Superior temporal gyrus (tissue), 1 donor: Measurements from ENCODE around the gene PLN.

ENCODE experiments used
- DNase-seq: peaks from one replicate; pipeline ENCODE4 v3.0.0-alpha.2; 2016; ENCODE audit errors: extremely low spot score

Gene PLN

GRCh38 chr6:118578617-118579016 lies 30.5 kb downstream of the PLN start:
- no peak for DNase-seq

- no peak for DNase-seq
Observed at GRCh38 chr6:118579786-118580185, 31.7 kb downstream of the PLN start.

- DNase-seq: peak; percentile 93
Observed at GRCh38 chr6:118580585-118581419, 32.7 kb downstream of the PLN start.

GRCh38 chr6:118581489-118581959 lies 33.4 kb downstream of the PLN start:
- peak; percentile 42 for DNase-seq

GRCh38 chr6:118584911-118585310 lies 36.8 kb downstream of the PLN start:
- no peak for DNase-seq

GRCh38 chr6:118586746-118587485 lies 38.8 kb downstream of the PLN start:
- no peak for DNase-seq

GRCh38 chr6:118588626-118589025 lies 40.5 kb downstream of the PLN start:
- DNase-seq: no peak

GRCh38 chr6:118589186-118589585 lies 41.1 kb downstream of the PLN start:
- no peak for DNase-seq

- no peak for DNase-seq
Observed at GRCh38 chr6:118589649-118590365, 41.7 kb downstream of the PLN start.

- DNase-seq: no peak
Observed at GRCh38 chr6:118591897-118592296, 43.8 kb downstream of the PLN start.

- no peak for DNase-seq
Observed at GRCh38 chr6:118594877-118595276, 46.8 kb downstream of the PLN start.

GRCh38 chr6:118596774-118597320 lies 48.8 kb downstream of the PLN start:
- DNase-seq: no peak

GRCh38 chr6:118597636-118598035 lies 49.5 kb downstream of the PLN start:
- no peak for DNase-seq

GRCh38 chr6:118598324-118598723 lies 50.2 kb downstream of the PLN start:
- DNase-seq: no peak

GRCh38 chr6:118602300-118602699 lies 54.2 kb downstream of the PLN start:
- DNase-seq: no peak

GRCh38 chr6:118603372-118603771 lies 55.3 kb downstream of the PLN start:
- no peak for DNase-seq

- no peak for DNase-seq
Observed at GRCh38 chr6:118606268-118606667, 58.2 kb downstream of the PLN start.

GRCh38 chr6:118606858-118607257 lies 58.8 kb downstream of the PLN start:
- no peak for DNase-seq
